HepG2 (cell line): ENCODE results near the gene CCL17. TPM values are rescaled to one million over a fixed set of nuclear protein-coding genes. Genes with fewer than 3 reads are reported as not detected.

Source experiments
- CENPT ChIP-seq: sonication (generic); formaldehyde crosslinking; IDR thresholded peaks from 2 replicates; pipeline ENCODE4 v1.8.0; 2022; ENCODE audit warnings: low read depth, mild to moderate bottlenecking, moderate library complexity, missing genetic modification reagents
- HOXA9 ChIP-seq: sonication (generic); formaldehyde crosslinking; IDR thresholded peaks from 2 replicates; pipeline ENCODE4 v1.8.1; 2022; ENCODE audit warnings: missing genetic modification reagents, mild to moderate bottlenecking, moderate library complexity, borderline replicate concordance
- NCOA5 ChIP-seq: sonication (generic); formaldehyde crosslinking; IDR thresholded peaks from 2 replicates; pipeline ENCODE4 v1.4.0; 2020; ENCODE audit warnings: missing genetic modification reagents
- TAF1 ChIP-seq: sonication (generic); formaldehyde crosslinking; IDR thresholded peaks from 2 replicates; pipeline ENCODE4 v1.4.0; 2020; ENCODE audit warnings: missing genetic modification reagents
- ZNF326 ChIP-seq: sonication (generic); formaldehyde crosslinking; IDR thresholded peaks from 2 replicates; pipeline ENCODE4 v1.4.0; 2020; ENCODE audit warnings: missing genetic modification reagents, borderline replicate concordance
- ZNF430 ChIP-seq: sonication (generic); formaldehyde crosslinking; IDR thresholded peaks from 2 replicates; pipeline ENCODE4 v1.9.0; 2021; ENCODE audit warnings: mild to moderate bottlenecking, missing genetic modification reagents
- polyA plus RNA-seq, 8 experiments: library from polyadenylated mRNA; depleted of rRNA in 3 of 8; stranded (reverse) in 7 of 8; unstranded in 1 of 8; fragments of >200 nt; fragmentation: Illumina TruSeq in 4 of 8; extraction: Trizol in 4 of 8; gene quantifications; 2 replicates each; pipeline versions ENCODE4 v1.2.1 to v1.2.3, GENCODE V29; 2011 to 2016; ENCODE audit warnings: low read depth in 4 of 8, missing spikeins in 1 of 8, mixed read lengths in 1 of 8; ENCODE audit not compliant: insufficient read depth in 1 of 8
- total RNA-seq, 5 experiments: library from RNA; depleted of rRNA; stranded (reverse); fragments of >200 nt; fragmentation: Illumina TruSeq; extraction: Trizol; gene quantifications; 2 replicates each; pipeline ENCODE4 v1.2.3, GENCODE V29; 2016; ENCODE audit warnings: low read depth in 1 of 5
- TF ChIP-seq, protein P1 (sequence below), 2 experiments: fragments of 450-650 bp in 1 of 2; sonication (generic) in 1 of 2; formaldehyde crosslinking in 1 of 2; IDR thresholded peaks; 2 replicates each; pipeline versions ENCODE4 v1.6.1 to v1.8.0; 2016 to 2022; ENCODE audit warnings: antibody characterized with exemption in 1 of 2, mild to moderate bottlenecking in 1 of 2, missing genetic modification reagents in 1 of 2
- TF ChIP-seq, protein P2 (sequence below): sonication (generic); formaldehyde crosslinking; IDR thresholded peaks from 2 replicates; pipeline ENCODE4 v1.4.0; 2020; ENCODE audit warnings: mild to moderate bottlenecking, missing genetic modification reagents
- TF ChIP-seq, protein P3 (sequence below): sonication (generic); formaldehyde crosslinking; IDR thresholded peaks from 2 replicates; pipeline ENCODE4 v1.5.0; 2020; ENCODE audit warnings: mild to moderate bottlenecking, missing genetic modification reagents, borderline replicate concordance
- TF ChIP-seq, protein P4 (sequence below): IDR thresholded peaks from 2 replicates; pipeline ENCODE4 v1.6.1; 2012; ENCODE audit warnings: inconsistent platforms
- TF ChIP-seq, protein P5 (sequence below): sonication (generic); formaldehyde crosslinking; IDR thresholded peaks from 2 replicates; pipeline ENCODE4 v1.4.0; 2020; ENCODE audit warnings: missing genetic modification reagents

The CCL17 gene
- total and polyA plus RNA-seq, 2 of the 13 experiments (the other 11 are each of a cell fraction or from before 2014, with no cell fraction given) = not detected

DNA sequence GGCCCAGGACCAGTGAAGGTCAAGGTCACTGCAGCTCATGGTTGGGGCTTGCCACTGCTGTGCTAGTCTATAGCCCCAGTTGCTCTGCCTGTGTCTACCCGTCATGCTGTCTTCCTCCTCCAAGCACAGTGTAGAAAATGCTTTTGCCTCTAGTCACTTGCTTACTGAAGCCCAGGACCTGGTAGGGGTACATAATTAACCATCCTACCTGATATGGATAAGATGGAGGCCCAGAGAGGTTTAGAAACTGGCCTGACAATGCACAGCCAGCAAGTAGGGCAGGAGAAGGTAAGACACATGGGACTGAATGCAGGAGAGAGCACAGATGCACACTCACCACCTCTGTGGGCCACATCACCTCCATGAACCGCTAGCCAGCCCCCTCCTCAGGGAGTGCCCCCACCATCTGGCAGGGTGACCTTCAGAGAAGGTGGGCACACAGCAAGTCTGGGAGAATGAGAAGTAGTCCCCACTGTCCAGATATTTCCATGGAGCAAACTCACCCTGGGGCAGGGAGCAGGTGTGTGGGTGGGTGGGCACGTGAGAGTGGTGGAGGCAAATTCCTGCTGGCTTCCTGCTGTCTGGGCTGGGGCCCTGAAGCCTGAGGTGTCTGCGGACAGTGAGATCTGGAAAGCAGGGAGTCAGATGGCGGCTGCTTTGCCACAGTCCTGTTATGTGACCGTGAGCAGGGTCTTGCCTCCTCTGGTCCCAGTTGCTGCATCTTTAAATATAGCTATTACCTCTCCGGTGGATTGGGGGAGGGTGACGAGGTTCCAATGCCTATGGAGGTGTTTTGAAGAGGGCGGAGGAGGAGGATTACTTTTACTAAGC, 31.2 kb upstream of the CCL17 start (continued):
- TF ChIP-seq, protein P1, sequence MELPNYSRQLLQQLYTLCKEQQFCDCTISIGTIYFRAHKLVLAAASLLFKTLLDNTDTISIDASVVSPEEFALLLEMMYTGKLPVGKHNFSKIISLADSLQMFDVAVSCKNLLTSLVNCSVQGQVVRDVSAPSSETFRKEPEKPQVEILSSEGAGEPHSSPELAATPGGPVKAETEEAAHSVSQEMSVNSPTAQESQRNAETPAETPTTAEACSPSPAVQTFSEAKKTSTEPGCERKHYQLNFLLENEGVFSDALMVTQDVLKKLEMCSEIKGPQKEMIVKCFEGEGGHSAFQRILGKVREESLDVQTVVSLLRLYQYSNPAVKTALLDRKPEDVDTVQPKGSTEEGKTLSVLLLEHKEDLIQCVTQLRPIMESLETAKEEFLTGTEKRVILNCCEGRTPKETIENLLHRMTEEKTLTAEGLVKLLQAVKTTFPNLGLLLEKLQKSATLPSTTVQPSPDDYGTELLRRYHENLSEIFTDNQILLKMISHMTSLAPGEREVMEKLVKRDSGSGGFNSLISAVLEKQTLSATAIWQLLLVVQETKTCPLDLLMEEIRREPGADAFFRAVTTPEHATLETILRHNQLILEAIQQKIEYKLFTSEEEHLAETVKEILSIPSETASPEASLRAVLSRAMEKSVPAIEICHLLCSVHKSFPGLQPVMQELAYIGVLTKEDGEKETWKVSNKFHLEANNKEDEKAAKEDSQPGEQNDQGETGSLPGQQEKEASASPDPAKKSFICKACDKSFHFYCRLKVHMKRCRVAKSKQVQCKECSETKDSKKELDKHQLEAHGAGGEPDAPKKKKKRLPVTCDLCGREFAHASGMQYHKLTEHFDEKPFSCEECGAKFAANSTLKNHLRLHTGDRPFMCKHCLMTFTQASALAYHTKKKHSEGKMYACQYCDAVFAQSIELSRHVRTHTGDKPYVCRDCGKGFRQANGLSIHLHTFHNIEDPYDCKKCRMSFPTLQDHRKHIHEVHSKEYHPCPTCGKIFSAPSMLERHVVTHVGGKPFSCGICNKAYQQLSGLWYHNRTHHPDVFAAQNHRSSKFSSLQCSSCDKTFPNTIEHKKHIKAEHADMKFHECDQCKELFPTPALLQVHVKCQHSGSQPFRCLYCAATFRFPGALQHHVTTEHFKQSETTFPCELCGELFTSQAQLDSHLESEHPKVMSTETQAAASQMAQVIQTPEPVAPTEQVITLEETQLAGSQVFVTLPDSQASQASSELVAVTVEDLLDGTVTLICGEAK (IDR thresholded peaks at IDR 0.05) = no peak
- TF ChIP-seq, protein P1 (CRISPR knock-in tag; IDR thresholded peaks at IDR 0.05) = peak; percentile 84
- TF ChIP-seq, protein P2, sequence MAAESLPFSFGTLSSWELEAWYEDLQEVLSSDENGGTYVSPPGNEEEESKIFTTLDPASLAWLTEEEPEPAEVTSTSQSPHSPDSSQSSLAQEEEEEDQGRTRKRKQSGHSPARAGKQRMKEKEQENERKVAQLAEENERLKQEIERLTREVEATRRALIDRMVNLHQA (CRISPR knock-in tag) = no peak
- TF ChIP-seq TAF1 (CRISPR knock-in tag) = peak; percentile 46; the same call in 1 of the 2 replicates
- peak; percentile 66; the same call in 1 of the 2 replicates for TF ChIP-seq CENPT
- no peak for TF ChIP-seq ZNF326 (CRISPR knock-in tag)
- no peak for TF ChIP-seq HOXA9 (CRISPR knock-in tag)
- 0 out of 2 replicates have a peak, but pooled peaks have one; percentile 63 for TF ChIP-seq ZNF430 (CRISPR knock-in tag)
- TF ChIP-seq, protein P3, sequence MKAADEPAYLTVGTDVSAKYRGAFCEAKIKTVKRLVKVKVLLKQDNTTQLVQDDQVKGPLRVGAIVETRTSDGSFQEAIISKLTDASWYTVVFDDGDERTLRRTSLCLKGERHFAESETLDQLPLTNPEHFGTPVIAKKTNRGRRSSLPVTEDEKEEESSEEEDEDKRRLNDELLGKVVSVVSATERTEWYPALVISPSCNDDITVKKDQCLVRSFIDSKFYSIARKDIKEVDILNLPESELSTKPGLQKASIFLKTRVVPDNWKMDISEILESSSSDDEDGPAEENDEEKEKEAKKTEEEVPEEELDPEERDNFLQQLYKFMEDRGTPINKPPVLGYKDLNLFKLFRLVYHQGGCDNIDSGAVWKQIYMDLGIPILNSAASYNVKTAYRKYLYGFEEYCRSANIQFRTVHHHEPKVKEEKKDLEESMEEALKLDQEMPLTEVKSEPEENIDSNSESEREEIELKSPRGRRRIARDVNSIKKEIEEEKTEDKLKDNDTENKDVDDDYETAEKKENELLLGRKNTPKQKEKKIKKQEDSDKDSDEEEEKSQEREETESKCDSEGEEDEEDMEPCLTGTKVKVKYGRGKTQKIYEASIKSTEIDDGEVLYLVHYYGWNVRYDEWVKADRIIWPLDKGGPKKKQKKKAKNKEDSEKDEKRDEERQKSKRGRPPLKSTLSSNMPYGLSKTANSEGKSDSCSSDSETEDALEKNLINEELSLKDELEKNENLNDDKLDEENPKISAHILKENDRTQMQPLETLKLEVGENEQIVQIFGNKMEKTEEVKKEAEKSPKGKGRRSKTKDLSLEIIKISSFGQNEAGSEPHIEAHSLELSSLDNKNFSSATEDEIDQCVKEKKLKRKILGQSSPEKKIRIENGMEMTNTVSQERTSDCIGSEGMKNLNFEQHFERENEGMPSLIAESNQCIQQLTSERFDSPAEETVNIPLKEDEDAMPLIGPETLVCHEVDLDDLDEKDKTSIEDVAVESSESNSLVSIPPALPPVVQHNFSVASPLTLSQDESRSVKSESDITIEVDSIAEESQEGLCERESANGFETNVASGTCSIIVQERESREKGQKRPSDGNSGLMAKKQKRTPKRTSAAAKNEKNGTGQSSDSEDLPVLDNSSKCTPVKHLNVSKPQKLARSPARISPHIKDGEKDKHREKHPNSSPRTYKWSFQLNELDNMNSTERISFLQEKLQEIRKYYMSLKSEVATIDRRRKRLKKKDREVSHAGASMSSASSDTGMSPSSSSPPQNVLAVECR (CRISPR knock-in tag) = peak; percentile 82; the same call in 1 of the 2 replicates
- TF ChIP-seq, protein P4, sequence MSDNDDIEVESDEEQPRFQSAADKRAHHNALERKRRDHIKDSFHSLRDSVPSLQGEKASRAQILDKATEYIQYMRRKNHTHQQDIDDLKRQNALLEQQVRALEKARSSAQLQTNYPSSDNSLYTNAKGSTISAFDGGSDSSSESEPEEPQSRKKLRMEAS = peak; percentile 75
- no peak for TF ChIP-seq NCOA5
- TF ChIP-seq, protein P5, sequence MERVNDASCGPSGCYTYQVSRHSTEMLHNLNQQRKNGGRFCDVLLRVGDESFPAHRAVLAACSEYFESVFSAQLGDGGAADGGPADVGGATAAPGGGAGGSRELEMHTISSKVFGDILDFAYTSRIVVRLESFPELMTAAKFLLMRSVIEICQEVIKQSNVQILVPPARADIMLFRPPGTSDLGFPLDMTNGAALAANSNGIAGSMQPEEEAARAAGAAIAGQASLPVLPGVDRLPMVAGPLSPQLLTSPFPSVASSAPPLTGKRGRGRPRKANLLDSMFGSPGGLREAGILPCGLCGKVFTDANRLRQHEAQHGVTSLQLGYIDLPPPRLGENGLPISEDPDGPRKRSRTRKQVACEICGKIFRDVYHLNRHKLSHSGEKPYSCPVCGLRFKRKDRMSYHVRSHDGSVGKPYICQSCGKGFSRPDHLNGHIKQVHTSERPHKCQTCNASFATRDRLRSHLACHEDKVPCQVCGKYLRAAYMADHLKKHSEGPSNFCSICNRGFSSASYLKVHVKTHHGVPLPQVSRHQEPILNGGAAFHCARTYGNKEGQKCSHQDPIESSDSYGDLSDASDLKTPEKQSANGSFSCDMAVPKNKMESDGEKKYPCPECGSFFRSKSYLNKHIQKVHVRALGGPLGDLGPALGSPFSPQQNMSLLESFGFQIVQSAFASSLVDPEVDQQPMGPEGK (CRISPR knock-in tag) = peak; percentile 100; the same call in 1 of the 2 replicates
